Measurements from ENCODE around the gene ERBIN.

GRCh38 chr5:65978251-65978650 lies 51.9 kb downstream of the ERBIN start:
- TF ChIP-seq POLR2A (IDR thresholded peaks at IDR 0.05; ENCODE audit: low read depth, low read length) (no peak), POLR2AphosphoS5 (IDR thresholded peaks at IDR 0.05; ENCODE audit: low read depth, low read length) (no peak), TAF1 (IDR thresholded peaks at IDR 0.05; ENCODE audit: low read depth, low read length) (no peak)
